ENCODE data around the gene MAN2B1.
"Not testable (repeated sequence)": the region's sequence is repeated elsewhere in the genome, so short reads cannot be mapped to it uniquely, and the experiment has no call there.

MAN2B1 gene

DNA sequence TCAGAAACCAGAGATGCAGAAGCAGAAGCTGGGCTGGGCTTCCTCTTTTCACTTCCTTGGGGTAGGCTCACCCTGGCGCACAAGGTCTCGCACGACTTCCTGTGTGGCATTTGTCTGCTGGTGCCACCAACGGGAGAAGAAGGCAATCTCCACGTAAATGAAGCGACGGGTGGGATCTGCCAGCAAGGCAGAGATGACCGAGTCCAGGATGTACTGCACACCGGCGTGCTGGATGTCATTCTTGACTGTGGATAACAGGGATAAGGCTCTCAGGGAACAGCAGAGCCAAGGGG is 1.3 kb downstream of the MAN2B1 start:
- Histone ChIP-seq H3K4me3 (no peak overlapping the region), H3K27me3 (ENCODE audit: low read depth) (no peaks in the 10 kb centered on the region), H3K9me3 (peaks cover 7% of the 10 kb centered on the region; the same call in 1 of the 2 replicates), H3K36me3 (replicated peaks) (peaks cover 47% of the 10 kb centered on the region), H3K4me1 (peaks cover 19% of the 10 kb centered on the region)
- in situ Hi-C loops (cut with MboI; ENCODE audit: low sequenced_read_pairs) = no loop called here
- no peak for DNase-seq (ENCODE audit: low spot score in 2 of 2)

DNA sequence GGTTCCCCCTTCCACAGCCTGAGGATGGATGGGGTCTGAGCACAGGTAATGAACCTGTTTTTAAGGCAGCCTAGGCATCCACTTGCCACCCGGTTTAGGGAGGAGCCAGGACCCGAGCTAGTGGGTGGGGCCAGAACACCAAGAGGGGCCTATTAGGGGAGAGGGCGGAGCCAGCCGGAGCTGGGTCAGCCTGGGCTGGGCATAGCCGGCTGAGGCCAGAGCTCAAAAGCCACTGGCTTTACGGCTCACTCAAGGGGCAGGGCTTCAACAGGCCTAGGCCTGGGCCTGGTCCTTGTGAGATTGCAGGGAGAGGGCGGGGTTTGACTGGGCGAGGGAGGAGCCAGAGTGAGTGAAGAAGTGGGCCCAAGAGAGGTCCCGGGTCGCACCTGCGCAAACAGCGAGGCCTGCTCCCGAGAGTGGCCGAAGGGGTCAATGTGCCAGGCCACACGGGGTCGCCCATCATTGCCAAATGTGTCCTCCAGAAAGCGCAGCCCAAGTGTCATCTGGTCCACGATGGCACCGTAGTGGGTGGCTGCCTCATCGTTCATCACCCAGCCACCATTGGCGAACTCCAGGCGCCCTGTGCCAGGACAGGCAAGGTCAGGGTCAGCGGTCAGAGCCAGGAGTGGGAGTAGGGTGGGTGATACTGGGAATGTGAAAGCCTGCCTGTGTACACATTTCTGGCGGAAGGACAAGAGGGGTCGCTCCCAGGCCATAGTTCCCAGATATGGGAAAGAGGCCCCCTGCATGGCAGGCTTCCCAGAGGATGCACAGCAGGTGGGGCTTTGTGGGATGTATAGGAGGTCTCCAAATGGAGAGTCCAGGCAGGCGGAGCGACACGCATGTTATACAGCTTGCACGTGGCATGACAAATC is 1.9 kb downstream of the MAN2B1 start:
- Histone ChIP-seq H3K27me3 (ENCODE audit: low read depth) (no peaks in the 10 kb centered on the region), H3K4me3 (no peak overlapping the region), H3K36me3 (replicated peaks) (peaks cover 50% of the 10 kb centered on the region), H3K4me1 (peaks cover 19% of the 10 kb centered on the region), H3K9me3 (peaks cover 6% of the 10 kb centered on the region; the same call in 1 of the 2 replicates)
- DNase-seq (ENCODE audit: low spot score in 2 of 2) = peak; percentile 38 to 80
- in situ Hi-C loops (cut with MboI; ENCODE audit: low sequenced_read_pairs) = no loop called here

DNA sequence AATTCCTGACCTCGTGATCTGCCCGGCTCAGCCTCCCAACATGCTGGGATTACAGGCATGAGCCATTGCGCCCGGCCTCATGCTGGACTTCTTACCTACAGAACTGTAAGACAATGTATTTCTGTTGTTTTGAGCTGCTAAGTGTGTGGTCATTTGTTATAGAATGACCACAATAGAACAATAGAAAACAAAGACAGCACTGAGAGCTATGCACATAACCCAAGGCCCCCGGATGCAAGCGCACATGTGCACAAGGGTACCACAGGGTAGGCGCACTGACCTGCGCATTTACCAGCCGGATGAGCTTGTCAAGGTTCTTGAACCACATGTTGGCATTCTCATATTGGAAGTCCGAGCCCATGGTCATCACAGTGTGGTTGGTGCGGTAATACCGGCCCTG is 5.6 kb downstream of the MAN2B1 start:
- Histone ChIP-seq H3K4me1 (peaks cover 4% of the 10 kb centered on the region), H3K36me3 (replicated peaks) (peaks cover 65% of the 10 kb centered on the region), H3K27me3 (ENCODE audit: low read depth) (no peaks in the 10 kb centered on the region), H3K4me3 (no peak overlapping the region), H3K9me3 (no peaks in the 10 kb centered on the region)
- no peak for DNase-seq (ENCODE audit: low spot score in 2 of 2)
- in situ Hi-C loops (cut with MboI; ENCODE audit: low sequenced_read_pairs) = no loop called here

DNA sequence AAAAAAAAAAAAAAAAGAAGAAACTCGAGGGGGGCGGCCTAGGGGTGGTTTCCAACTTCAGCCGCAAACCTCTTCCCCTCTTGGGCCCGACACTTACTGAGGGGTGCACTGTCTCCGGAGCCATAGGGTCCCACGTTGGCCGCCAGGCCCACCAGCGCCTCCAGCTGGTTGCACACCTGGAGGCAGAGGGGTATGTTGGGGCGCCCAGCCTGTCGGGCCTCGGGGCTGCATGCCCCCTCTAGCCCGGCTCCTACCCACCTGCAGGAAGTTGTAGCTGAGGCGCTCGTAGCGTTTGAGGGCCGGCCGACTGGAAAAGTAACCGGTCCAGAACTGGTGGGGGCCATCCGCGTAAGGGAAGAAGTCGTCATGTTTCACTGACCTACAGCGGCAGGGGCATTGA is 8.6 kb downstream of the MAN2B1 start:
- Histone ChIP-seq H3K36me3 (replicated peaks) (peaks cover 47% of the 10 kb centered on the region), H3K9me3 (no peaks in the 10 kb centered on the region), H3K4me3 (no peak overlapping the region), H3K27me3 (ENCODE audit: low read depth) (no peaks in the 10 kb centered on the region), H3K4me1 (no peaks in the 10 kb centered on the region)
- in situ Hi-C loops (cut with MboI; ENCODE audit: low sequenced_read_pairs) = no loop called here
- DNase-seq (ENCODE audit: low spot score in 2 of 2) = no peak

DNA sequence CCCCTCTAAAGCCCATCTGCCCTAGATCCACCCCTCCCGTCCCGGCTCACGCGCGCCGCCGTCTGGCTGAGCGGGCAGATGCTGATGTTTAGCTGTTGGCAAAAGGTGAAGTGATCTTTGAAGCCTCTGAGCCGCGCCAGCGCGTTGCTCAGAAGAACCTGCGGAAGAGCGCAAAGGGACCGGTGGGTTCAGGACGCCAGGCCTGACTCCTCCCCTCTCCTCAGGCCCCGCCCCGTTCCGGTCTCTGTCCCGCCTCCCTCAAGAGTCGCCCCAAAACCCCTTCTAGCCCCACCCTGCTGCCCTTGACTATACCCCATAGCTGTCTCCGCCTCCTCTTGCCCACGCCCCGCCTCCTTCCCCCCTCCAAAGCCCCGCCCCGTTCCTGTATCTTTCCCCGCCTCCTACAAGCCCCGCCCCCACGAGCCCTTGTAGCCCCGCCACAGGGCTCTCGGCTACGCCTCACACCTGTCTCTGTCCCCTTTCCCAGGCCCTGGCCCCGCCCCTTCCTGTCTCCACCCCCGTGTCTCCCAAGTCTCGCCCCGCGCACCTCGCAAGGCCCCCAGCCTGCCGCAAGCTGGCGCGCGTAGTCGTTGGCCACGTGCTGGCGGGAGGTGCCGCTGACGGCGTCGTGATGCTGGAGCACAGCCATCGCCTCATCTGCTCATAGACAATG is 9.5 kb downstream of the MAN2B1 start:
- in situ Hi-C loops (cut with MboI; ENCODE audit: low sequenced_read_pairs) = no loop called here
- Histone ChIP-seq H3K4me3 (no peak overlapping the region), H3K36me3 (replicated peaks) (peaks cover 41% of the 10 kb centered on the region), H3K27me3 (ENCODE audit: low read depth) (no peaks in the 10 kb centered on the region), H3K9me3 (no peaks in the 10 kb centered on the region), H3K4me1 (no peaks in the 10 kb centered on the region)
- peak in 1 of 2 experiments; percentile 49 for DNase-seq (ENCODE audit: low spot score in 2 of 2)

DNA sequence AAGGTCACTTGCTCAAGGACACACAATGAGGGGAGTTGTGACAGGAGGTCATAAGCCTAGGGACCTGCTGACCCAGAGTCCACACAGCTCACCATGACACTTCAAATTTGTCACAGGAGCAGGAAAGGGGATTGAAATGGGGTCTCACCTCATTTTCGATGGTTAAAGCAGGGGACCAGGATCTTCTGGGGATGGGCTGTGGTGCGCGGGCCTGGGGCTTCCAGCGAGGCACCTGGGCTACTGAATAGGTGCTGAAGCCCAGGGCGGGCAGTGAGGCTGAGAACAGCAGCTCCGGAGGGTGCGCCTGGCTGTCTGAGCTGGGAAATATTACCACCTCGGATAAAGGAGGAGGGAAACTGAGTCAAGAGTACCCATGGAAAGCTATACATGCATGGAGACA is 11.0 kb downstream of the MAN2B1 start:
- DNase-seq (ENCODE audit: low spot score in 2 of 2) = no peak
- in situ Hi-C loops (cut with MboI; ENCODE audit: low sequenced_read_pairs) = no loop called here
- H3K9me3 ChIP-seq = no peaks in the 10 kb centered on the region
- peaks cover 30% of the 10 kb centered on the region for H3K36me3 ChIP-seq (replicated peaks)
- no peak overlapping the region for H3K4me3 ChIP-seq
- no peaks in the 10 kb centered on the region for H3K4me1 ChIP-seq
- H3K27me3 ChIP-seq (ENCODE audit: low read depth) = no peaks in the 10 kb centered on the region

DNA sequence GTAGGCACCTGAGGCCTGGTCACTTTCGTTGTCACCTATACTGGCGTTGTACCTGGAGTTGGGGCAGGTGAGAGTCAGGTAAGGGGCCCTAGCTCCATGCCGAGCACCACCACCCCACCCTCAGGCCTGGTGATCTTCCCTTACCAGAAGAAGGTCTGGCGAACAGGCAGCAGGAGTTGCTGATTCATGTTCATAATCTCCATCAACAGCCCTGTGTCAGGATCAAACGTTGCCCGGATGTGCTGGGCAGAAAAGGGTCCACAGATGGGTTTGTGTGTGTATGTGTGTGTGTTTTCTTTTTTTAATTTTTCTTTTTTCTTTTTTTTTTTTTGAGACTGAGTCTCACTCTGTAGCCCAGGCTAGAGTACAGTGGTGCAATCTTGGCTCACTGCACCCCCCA is 14.3 kb downstream of the MAN2B1 start:
- no peak for DNase-seq (ENCODE audit: low spot score in 2 of 2)
- peaks cover 11% of the 10 kb centered on the region; the same call in 1 of the 2 replicates for H3K36me3 ChIP-seq (replicated peaks)
- no peaks in the 10 kb centered on the region for H3K9me3 ChIP-seq
- no peak overlapping the region for H3K4me3 ChIP-seq
- in situ Hi-C loops (cut with MboI; ENCODE audit: low sequenced_read_pairs) = no loop called here
- H3K27me3 ChIP-seq (ENCODE audit: low read depth) = no peaks in the 10 kb centered on the region
- H3K4me1 ChIP-seq = no peaks in the 10 kb centered on the region

DNA sequence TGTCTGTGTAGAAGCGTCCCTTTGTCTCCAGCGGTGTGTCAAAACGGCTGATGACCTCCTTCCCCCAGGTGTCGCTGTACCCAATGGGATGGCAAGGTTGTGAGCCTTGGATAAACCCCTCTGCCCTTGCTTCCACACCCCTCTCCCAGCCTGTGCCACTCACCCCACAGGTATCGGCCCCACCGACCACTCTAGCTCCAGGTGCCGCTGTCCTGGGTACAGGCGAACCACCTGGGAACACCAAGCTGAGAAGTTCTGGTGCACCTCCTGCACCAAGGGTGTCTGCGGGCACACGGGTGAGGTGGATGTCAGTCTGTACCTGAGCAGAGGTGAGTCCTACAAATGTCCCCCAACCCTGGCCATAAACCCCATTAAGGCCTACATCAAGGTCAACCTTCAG is 16.6 kb downstream of the MAN2B1 start:
- H3K36me3 ChIP-seq (replicated peaks) = no peaks in the 10 kb centered on the region
- no peaks in the 10 kb centered on the region for H3K4me1 ChIP-seq
- no peak overlapping the region for H3K4me3 ChIP-seq
- no peaks in the 10 kb centered on the region for H3K9me3 ChIP-seq
- no peak for DNase-seq (ENCODE audit: low spot score in 2 of 2)
- H3K27me3 ChIP-seq (ENCODE audit: low read depth) = no peaks in the 10 kb centered on the region
- in situ Hi-C loops (cut with MboI; ENCODE audit: low sequenced_read_pairs) = no loop called here

DNA sequence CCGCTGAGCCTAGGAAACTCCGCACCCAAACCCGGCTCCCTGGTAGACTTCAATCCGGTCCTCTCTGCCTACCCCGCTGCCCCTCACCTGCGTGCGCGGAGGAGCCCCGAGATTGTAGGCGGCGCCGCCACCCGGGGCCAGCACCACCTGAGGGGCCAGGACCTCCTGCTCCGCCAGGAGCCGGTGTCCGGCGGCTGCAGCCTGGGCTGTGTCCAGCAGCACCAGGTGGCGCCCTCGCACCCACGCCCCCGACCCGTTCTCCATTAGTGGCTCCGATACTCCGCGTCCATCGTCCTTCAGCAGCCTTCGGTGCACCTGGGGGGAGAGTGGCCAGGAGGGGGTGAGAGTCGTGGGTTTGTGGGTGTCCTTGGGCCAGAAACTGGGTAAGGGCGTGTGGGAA is 18.5 kb downstream of the MAN2B1 start:
- no peak overlapping the region for H3K4me3 ChIP-seq
- H3K36me3 ChIP-seq (replicated peaks) = no peaks in the 10 kb centered on the region
- DNase-seq (ENCODE audit: low spot score in 2 of 2) = no peak
- H3K4me1 ChIP-seq = no peaks in the 10 kb centered on the region
- no peaks in the 10 kb centered on the region for H3K9me3 ChIP-seq
- in situ Hi-C loops (cut with MboI; ENCODE audit: low sequenced_read_pairs) = no loop called here
- H3K27me3 ChIP-seq (ENCODE audit: low read depth) = no peaks in the 10 kb centered on the region

DNA sequence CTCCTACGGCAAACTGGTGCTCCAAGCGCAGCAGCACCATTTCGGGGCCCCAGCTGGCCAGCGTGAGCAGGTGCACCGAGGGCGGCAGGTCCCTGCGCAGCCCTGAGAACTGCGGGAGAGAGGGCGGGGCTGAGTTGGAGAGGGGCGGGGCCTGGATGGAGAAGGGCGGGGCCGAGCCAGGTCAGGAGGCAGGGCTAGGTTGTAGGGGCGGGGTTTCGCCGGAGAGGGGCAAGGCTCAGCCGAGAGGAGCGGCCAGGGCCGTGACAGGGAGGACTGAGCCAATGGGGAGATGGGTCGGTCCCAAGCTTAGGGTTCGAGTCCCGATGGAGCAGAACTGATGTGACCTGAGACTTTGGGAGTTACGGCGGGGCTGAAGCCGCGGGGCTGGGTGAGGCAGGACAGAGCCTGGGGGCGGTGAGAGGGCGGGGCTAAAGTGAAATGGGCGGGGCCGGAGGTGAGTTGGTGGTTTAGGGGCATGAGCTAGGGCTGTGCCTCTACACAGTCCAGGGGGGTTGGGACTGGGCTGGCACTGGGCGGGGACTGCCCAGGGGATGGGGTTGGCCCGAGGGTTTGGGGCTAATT is 19.0 kb downstream of the MAN2B1 start:
- H3K4me3 ChIP-seq = no peak overlapping the region
- no peaks in the 10 kb centered on the region for H3K4me1 ChIP-seq
- in situ Hi-C loops (cut with MboI; ENCODE audit: low sequenced_read_pairs) = no loop called here
- peak in 1 of 2 experiments; percentile 44 for DNase-seq (ENCODE audit: low spot score in 2 of 2)
- H3K9me3 ChIP-seq = no peaks in the 10 kb centered on the region
- no peaks in the 10 kb centered on the region for H3K27me3 ChIP-seq (ENCODE audit: low read depth)
- H3K36me3 ChIP-seq (replicated peaks) = no peaks in the 10 kb centered on the region

DNA sequence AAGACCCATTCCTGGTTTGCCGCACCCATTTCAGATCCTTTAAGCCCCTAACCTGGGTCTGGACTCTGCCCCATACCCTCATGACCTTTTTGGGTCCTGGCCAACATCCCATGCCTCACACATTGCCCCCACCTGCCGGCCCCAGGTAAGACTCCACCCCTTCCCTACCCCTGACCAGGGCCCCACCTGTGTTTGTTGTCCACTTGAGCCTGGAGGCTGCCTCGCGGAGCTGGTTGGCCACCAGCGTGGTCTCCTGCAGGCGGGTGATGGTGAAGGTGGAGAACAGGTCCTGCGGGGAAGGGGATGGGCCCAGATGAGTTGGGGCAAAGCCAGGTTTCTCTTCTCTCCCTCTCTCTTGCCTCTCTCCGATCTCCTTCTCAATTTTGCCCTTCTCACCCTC is 19.5 kb downstream of the MAN2B1 start:
- H3K4me1 ChIP-seq = no peaks in the 10 kb centered on the region
- H3K4me3 ChIP-seq = no peak overlapping the region
- no peaks in the 10 kb centered on the region for H3K27me3 ChIP-seq (ENCODE audit: low read depth)
- no peaks in the 10 kb centered on the region for H3K36me3 ChIP-seq (replicated peaks)
- no peak for DNase-seq (ENCODE audit: low spot score in 2 of 2)
- in situ Hi-C loops (cut with MboI; ENCODE audit: low sequenced_read_pairs) = no loop called here
- H3K9me3 ChIP-seq = no peaks in the 10 kb centered on the region

DNA sequence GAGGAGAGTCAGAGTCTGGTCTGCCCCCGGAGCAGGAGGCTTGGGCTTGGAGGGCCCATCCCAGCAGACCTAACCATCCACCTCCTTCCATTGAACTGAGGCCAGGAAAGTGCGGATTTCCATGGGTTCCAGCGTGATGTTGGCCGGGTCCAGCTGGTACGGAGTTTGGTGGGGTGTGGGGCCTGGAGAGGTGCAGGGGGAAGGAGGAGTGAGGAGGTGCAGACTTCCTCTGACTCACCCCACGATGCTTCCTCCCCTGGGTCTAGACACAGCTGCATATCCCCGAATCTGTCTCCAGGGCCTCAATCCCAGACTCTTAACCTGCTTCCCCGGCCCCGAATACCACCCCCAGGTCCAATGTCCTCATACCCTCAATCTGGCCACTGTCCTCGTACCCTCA is 20.0 kb downstream of the MAN2B1 start:
- in situ Hi-C loops (cut with MboI; ENCODE audit: low sequenced_read_pairs) = no loop called here
- Histone ChIP-seq H3K27me3 (ENCODE audit: low read depth) (no peaks in the 10 kb centered on the region), H3K36me3 (replicated peaks) (no peaks in the 10 kb centered on the region), H3K4me1 (no peaks in the 10 kb centered on the region), H3K4me3 (no peak overlapping the region), H3K9me3 (no peaks in the 10 kb centered on the region)
- DNase-seq (ENCODE audit: low spot score in 2 of 2) = no peak

DNA sequence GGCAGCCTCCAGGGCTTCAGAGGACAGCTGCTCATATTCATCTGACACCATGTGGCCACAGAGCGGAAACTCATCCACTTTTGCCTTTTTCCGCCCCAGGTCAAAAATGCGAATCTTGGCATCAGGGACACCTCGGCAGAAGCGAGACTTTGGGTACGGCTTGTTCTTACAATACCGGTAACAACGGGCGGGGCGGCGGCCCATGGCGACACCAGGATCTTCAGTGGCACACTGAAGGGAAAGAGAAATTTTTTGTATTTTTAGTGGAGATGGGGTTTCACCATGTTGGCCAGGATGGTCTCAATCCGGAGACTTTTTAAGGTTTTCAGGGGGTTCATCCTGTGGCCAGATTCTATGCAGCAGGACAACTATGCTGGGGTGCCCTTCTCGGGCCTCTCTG is 22.8 kb downstream of the MAN2B1 start:
- H3K27me3 ChIP-seq (ENCODE audit: low read depth); H3K4me3 ChIP-seq; DNase-seq (ENCODE audit: low spot score in 2 of 2); in situ Hi-C loops (cut with MboI; ENCODE audit: low sequenced_read_pairs); H3K36me3 ChIP-seq (replicated peaks); H3K9me3 ChIP-seq; H3K4me1 ChIP-seq: not testable (repeated sequence)

DNA sequence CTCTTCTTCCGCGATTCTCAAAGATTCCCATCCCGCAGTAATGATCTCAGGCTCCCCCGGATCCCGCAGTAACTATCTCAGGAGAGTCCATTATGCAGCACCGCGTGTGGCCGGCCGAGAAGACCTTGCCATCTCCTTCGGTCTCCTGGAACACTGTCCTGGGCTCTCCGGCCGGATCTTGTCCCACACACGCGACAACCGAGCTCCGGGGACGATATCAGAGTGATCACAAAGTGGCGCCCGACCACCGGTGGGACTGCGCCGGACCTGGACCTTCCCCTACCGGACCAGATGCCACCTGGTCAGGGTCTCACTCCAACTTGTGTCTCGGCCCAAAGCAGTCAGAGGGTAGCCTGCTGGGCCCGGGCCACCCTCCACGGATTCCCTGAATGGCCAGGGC is 24.0 kb downstream of the MAN2B1 start:
- in situ Hi-C loops (cut with MboI; ENCODE audit: low sequenced_read_pairs) = no loop called here
- no peak for DNase-seq (ENCODE audit: low spot score in 2 of 2)

More for the DNA sequence above, 24.0 kb downstream of the MAN2B1 start:
- Histone ChIP-seq H3K9me3 (no peaks in the 10 kb centered on the region), H3K27me3 (ENCODE audit: low read depth) (no peaks in the 10 kb centered on the region), H3K4me1 (no peaks in the 10 kb centered on the region), H3K36me3 (replicated peaks) (no peaks in the 10 kb centered on the region), H3K4me3 (no peak overlapping the region)
